Peyer's patch (tissue), 4 donors: ENCODE data around the gene SLC16A11. TPM values are rescaled to one million over a fixed set of nuclear protein-coding genes. Genes with fewer than 3 reads are reported as not detected.

Source experiments
- DNase-seq, 3 donors: peaks; one replicate each; pipeline ENCODE4 v3.0.0-alpha.2; 2017 to 2019
- H3K27ac ChIP-seq, 4 donors: fragments of 200-600 bp; sonication (generic); one replicate each; pipeline ENCODE4 v1.5.1; 2016 to 2019
- H3K27me3 ChIP-seq, 2 donors: fragments of 200-600 bp; sonication (generic); one replicate each; pipeline ENCODE4 v1.5.1; 2019
- H3K36me3 ChIP-seq, 3 donors: fragments of 200-600 bp; sonication (generic); one replicate each; pipeline ENCODE4 v1.5.1; 2016 to 2019
- H3K4me1 ChIP-seq, 4 donors: fragments of 200-600 bp; sonication (generic); one replicate each; pipeline ENCODE4 v1.5.1; 2016 to 2019
- H3K4me3 ChIP-seq, 4 donors: fragments of 200-600 bp; sonication (generic); 1 replicate in 3 of 4; 2 replicates in 1 of 4; pipeline ENCODE4 v1.5.1; 2016 to 2019; ENCODE audit warnings: mild to moderate bottlenecking in 1 of 4
- H3K9me3 ChIP-seq, 4 donors: fragments of 200-600 bp; sonication (generic); one replicate each; pipeline ENCODE4 v1.5.1; 2016 to 2019; ENCODE audit warnings: mild to moderate bottlenecking in 1 of 4
- CTCF ChIP-seq, 6 experiments: fragments of 450-650 bp in 4 of 6; fragments of 200-600 bp in 2 of 6; sonication (generic) in 1 of 6; IDR thresholded peaks; one replicate each; pipeline ENCODE4 v1.5.1; 2017 to 2019; ENCODE audit warnings: antibody characterized with exemption in 6 of 6, mild to moderate bottlenecking in 3 of 6, moderate library complexity in 1 of 6
- POLR2A ChIP-seq, 2 donors: fragments of 450-650 bp; IDR thresholded peaks; one replicate each; pipeline ENCODE4 v1.5.1; 2017; ENCODE audit warnings: antibody characterized with exemption in 2 of 2, mild to moderate bottlenecking in 2 of 2, moderate library complexity in 2 of 2
- total RNA-seq, 4 donors: library from RNA; depleted of rRNA; stranded (reverse); fragments of >200 nt; gene quantifications; one replicate each; pipeline ENCODE4 v1.1.0, GENCODE V29; 2016

The SLC16A11 gene
- total RNA-seq, 4 donors from 2014 or later, result 0.94 to 1.1 TPM; not detected in 2

DNA sequence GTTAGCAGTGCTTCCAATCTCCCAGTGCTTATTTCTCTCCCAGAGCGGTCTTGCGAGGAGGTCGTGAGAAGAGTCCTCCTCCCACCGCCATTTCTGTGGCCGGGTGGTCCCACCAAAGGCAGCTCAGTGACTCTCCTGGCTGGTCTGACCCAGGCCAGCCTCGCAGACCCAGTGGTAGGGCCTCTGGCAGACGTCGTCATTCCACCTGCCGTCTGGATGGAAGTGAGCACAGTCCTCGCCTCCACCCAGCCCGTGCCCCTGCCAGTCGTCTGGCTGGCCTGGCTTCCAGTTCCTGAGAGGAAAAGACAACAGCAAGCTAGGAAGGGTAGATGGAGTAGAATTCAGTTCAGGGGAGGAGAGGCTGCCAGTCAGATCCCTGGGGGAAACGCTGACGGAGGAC lies 31.0 kb upstream of the SLC16A11 start:
- H3K4me3 ChIP-seq, result no peak overlapping the region
- no peaks in the 10 kb centered on the region for H3K4me1 ChIP-seq
- no peak for DNase-seq
- no peaks in the 10 kb centered on the region for H3K27me3 ChIP-seq
- H3K27ac ChIP-seq, result no peak overlapping the region
- H3K36me3 ChIP-seq, result no peaks in the 10 kb centered on the region
- no peak for TF ChIP-seq CTCF (IDR thresholded peaks at IDR 0.05)
- TF ChIP-seq POLR2A (IDR thresholded peaks at IDR 0.05), result no peak
- no peaks in the 10 kb centered on the region for H3K9me3 ChIP-seq

GRCh38 chr17:7072406-7072805 lies 28.5 kb upstream of the SLC16A11 start:
- TF ChIP-seq CTCF (IDR thresholded peaks at IDR 0.05) (no peak), POLR2A (IDR thresholded peaks at IDR 0.05) (no peak)
- Histone ChIP-seq H3K4me1 (no peaks in the 10 kb centered on the region), H3K36me3 (no peaks in the 10 kb centered on the region)

GRCh38 chr17:7070712-7071111 lies 26.8 kb upstream of the SLC16A11 start:
- no peak overlapping the region for H3K4me3 ChIP-seq
- TF ChIP-seq CTCF (IDR thresholded peaks at IDR 0.05) (no peak), POLR2A (IDR thresholded peaks at IDR 0.05) (no peak)
- peaks cover 0 to 8% (median 2%) of the 10 kb centered on the region in 4 donors for H3K9me3 ChIP-seq
- no peak for DNase-seq
- no peaks in the 10 kb centered on the region for H3K36me3 ChIP-seq
- no peaks in the 10 kb centered on the region for H3K4me1 ChIP-seq
- no peaks in the 10 kb centered on the region for H3K27me3 ChIP-seq
- no peak overlapping the region for H3K27ac ChIP-seq

More at GRCh38 chr17:7072406-7072805, 28.5 kb upstream of the SLC16A11 start:
- Histone ChIP-seq H3K9me3 (peaks cover 0 to 8% (median 2%) of the 10 kb centered on the region in 4 donors), H3K4me3 (no peak overlapping the region), H3K27me3 (no peaks in the 10 kb centered on the region), H3K27ac (no peak overlapping the region)
- DNase-seq, result no peak

DNA sequence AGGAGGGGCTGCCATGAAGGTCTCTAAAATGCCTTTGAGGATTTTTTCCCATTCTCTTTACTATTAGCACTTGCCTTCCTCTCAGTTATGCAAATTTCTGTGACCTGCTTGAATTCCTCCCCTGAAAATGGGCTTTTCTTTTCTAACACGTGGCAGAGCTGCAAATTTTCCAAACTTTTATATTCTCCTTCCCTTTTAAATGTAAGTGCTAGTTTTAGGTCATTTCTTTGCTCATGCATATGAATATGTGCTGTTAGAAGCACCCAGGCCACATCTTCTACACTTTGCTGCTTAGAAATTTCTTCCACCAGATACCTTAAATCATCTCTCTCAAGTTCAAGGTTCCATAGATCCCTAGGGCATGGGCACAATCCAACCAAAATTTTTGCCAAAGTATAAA lies 24.4 kb upstream of the SLC16A11 start:
- H3K9me3 ChIP-seq, result peaks cover 0 to 8% (median 2%) of the 10 kb centered on the region in 4 donors
- DNase-seq, result no peak
- no peaks in the 10 kb centered on the region for H3K36me3 ChIP-seq
- no peaks in the 10 kb centered on the region for H3K4me1 ChIP-seq
- no peak overlapping the region for H3K4me3 ChIP-seq
- TF ChIP-seq POLR2A (IDR thresholded peaks at IDR 0.05), result no peak
- no peak for TF ChIP-seq CTCF (IDR thresholded peaks at IDR 0.05)
- no peak overlapping the region for H3K27ac ChIP-seq
- H3K27me3 ChIP-seq, result no peaks in the 10 kb centered on the region

DNA sequence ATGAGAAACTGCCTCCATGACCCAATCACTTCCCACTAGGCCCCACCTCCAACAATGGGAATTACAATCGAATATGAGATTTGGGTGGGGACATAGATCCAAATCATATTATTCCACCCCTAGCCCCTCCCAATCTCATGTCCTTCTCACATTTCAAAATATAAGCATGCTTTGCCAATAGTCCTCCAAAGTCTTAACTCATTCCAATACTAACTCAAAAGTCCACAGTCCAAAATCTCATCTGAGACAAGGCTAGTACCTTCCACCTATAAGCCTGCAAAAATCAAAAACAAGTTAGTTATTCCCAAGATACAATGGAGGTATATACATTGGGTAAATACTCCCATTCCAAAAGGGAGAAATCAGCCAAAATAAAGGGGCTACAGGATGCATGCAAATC lies 23.3 kb upstream of the SLC16A11 start:
- H3K4me1 ChIP-seq, result no peaks in the 10 kb centered on the region
- no peaks in the 10 kb centered on the region for H3K27me3 ChIP-seq
- H3K4me3 ChIP-seq, result no peak overlapping the region
- peaks cover 0 to 8% (median 2%) of the 10 kb centered on the region in 4 donors for H3K9me3 ChIP-seq
- TF ChIP-seq CTCF (IDR thresholded peaks at IDR 0.05) (no peak), POLR2A (IDR thresholded peaks at IDR 0.05) (no peak)
- no peaks in the 10 kb centered on the region for H3K36me3 ChIP-seq
- no peak for DNase-seq
- no peak overlapping the region for H3K27ac ChIP-seq

DNA sequence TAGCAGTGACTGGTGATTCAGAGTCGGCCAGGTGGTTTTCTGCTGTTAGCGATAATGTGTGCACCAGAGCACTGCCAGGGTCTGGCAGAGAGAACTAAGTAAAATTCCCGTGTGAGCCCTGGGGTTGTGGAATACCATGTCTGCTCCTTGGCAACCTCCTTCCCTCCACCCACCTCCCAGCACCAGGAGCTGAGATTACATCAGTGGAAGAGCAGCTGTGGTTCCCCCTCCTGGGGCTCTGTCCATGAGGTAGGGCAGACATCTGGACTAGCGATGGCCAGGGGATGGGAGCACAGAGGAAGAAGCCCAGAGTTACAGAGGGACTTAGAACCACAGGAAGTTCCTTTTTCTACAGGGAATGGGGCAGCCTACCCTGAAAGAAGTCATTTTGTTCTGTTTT lies 20.4 kb upstream of the SLC16A11 start:
- H3K36me3 ChIP-seq, result no peaks in the 10 kb centered on the region
- no peaks in the 10 kb centered on the region for H3K4me1 ChIP-seq
- H3K9me3 ChIP-seq, result peaks cover 0 to 8% (median 2%) of the 10 kb centered on the region in 4 donors
- TF ChIP-seq POLR2A (IDR thresholded peaks at IDR 0.05) (no peak), CTCF (IDR thresholded peaks at IDR 0.05) (no peak)
- H3K27ac ChIP-seq, result no peak overlapping the region
- DNase-seq, result no peak
- no peak overlapping the region for H3K4me3 ChIP-seq
- H3K27me3 ChIP-seq, result no peaks in the 10 kb centered on the region
